PFSK-1 (cell line): ENCODE measurements around the gene MSL3B.

Source experiments
- FOXP2 ChIP-seq: optimal IDR thresholded peaks from 2 replicates; pipeline ENCODE3; 2011; ENCODE audit warnings: borderline replicate concordance, control low read depth, inconsistent platforms; ENCODE audit not compliant: insufficient read depth; ENCODE audit errors: extremely low read length, extremely low read depth
- POLR2AphosphoS5 ChIP-seq: IDR thresholded peaks from 2 replicates; pipeline ENCODE4 v1.6.1; 2012; ENCODE audit warnings: low read depth, mild to moderate bottlenecking, control low read depth, low read length, moderate library complexity
- REST ChIP-seq, 2 experiments: IDR thresholded peaks; 2 replicates each; pipeline versions ENCODE4 v1.6.1 to v1.8.0; 2011 to 2012; ENCODE audit warnings: low read depth in 2 of 2, low read length in 2 of 2, control low read depth in 1 of 2, inconsistent platforms in 1 of 2, mild to moderate bottlenecking in 1 of 2, moderate library complexity in 1 of 2; ENCODE audit not compliant: insufficient read depth in 1 of 2
- SIN3A ChIP-seq: IDR thresholded peaks from 2 replicates; pipeline ENCODE4 v1.6.1; 2012; ENCODE audit warnings: mild to moderate bottlenecking, low read length, moderate library complexity, borderline replicate concordance; ENCODE audit not compliant: insufficient read depth
- TAF1 ChIP-seq: IDR thresholded peaks from 2 replicates; pipeline ENCODE4 v1.6.1; 2012; ENCODE audit warnings: low read length, control low read depth, borderline replicate concordance; ENCODE audit not compliant: insufficient read depth

MSL3B gene

GRCh38 chr2:233844836-233845235 lies 23.4 kb downstream of the MSL3B start:
- TF ChIP-seq SIN3A (no peak), POLR2AphosphoS5 (no peak), TAF1 (no peak), REST (IDR thresholded peaks at IDR 0.05; ENCODE audit: insufficient read depth in 1 of 2, low read depth in 2 of 2, low read length in 2 of 2) (no peak), FOXP2 (no peak)

GRCh38 chr2:233844064-233844807 lies 23.9 kb downstream of the MSL3B start:
- TF ChIP-seq POLR2AphosphoS5 (no peak), SIN3A (no peak), FOXP2 (no peak)

- no peak for TF ChIP-seq REST (IDR thresholded peaks at IDR 0.05; ENCODE audit: insufficient read depth in 1 of 2, low read depth in 2 of 2, low read length in 2 of 2)
- no peak for TF ChIP-seq FOXP2
- TF ChIP-seq TAF1 = no peak
- TF ChIP-seq POLR2AphosphoS5 = no peak
- no peak for TF ChIP-seq SIN3A
Observed at GRCh38 chr2:233841183-233841582, 27.0 kb downstream of the MSL3B start.

GRCh38 chr2:233840520-233840919 lies 27.7 kb downstream of the MSL3B start:
- TF ChIP-seq TAF1 (no peak), REST (IDR thresholded peaks at IDR 0.05; ENCODE audit: insufficient read depth in 1 of 2, low read depth in 2 of 2, low read length in 2 of 2) (no peak), SIN3A (no peak), FOXP2 (no peak), POLR2AphosphoS5 (no peak)

DNA sequence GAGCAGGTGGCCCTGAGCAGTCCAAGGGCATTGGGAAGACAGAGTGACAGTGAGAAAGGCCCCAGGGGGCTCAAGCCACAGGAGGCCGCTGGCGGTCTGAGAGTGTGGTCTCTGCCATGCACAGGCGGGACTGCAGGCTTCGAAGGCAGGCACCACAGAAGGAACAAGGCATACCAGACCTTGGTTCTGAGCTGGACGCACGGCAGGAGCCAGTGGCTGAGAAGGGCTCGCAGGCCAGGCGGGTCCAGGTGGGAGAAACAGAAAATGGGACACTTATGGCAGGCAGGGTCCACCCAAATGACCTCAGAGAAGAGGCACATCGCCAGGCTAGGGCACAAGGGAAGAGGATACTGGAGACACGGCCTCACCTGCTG lies 28.8 kb downstream of the MSL3B start:
- TF ChIP-seq FOXP2 = no peak
- no peak for TF ChIP-seq TAF1
- TF ChIP-seq POLR2AphosphoS5 = no peak
- no peak for TF ChIP-seq SIN3A
- no peak for TF ChIP-seq REST (IDR thresholded peaks at IDR 0.05; ENCODE audit: insufficient read depth in 1 of 2, low read depth in 2 of 2, low read length in 2 of 2)
